B cell (primary cell): ENCODE measurements around the gene CCDC112.

Source experiments
- CTCF ChIP-seq: fragments of 200-600 bp; IDR thresholded peaks from one replicate; pipeline ENCODE4 v1.8.0; 2022; ENCODE audit warnings: antibody characterized with exemption, mild to moderate bottlenecking
- EZH2 ChIP-seq: IDR thresholded peaks from 2 replicates; pipeline ENCODE4 v1.6.1; 2012; ENCODE audit warnings: borderline replicate concordance, low read depth, mild to moderate bottlenecking, moderate library complexity, low read length; ENCODE audit not compliant: insufficient read depth, poor library complexity, severe bottlenecking

- TF ChIP-seq CTCF (no peak), EZH2 (no peak)
Measured at GRCh38 chr5:115227281-115227680, 69.2 kb downstream of the CCDC112 start.
